Muscle of arm (tissue), 12 donors: ENCODE results near the gene OVOL1. TPM values are rescaled to one million over a fixed set of nuclear protein-coding genes. Genes with fewer than 3 reads are reported as not detected.

Experiments
- polyA plus RNA-seq, 12 donors: library from polyadenylated mRNA; unstranded; fragments of 120-200 nt; gene quantifications; one replicate each; pipeline ENCODE4 v1.2.1, GENCODE V29; 2013; ENCODE audit not compliant: insufficient read length in 12 of 12

OVOL1 gene
- polyA plus RNA-seq, 12 donors: 0.07 to 8.2 (median 0.44) TPM; not detected in 5

Other genes with a start within 250 kb of the OVOL1 start
- gene LTBP3, start 228.7 kb upstream of the OVOL1 start, polyA plus RNA-seq: 100 to 1,000 TPM in 9 of 12 donors, 10 to 100 TPM in 2, not detected in 1; 95.8 to 250 (median 124) TPM
- gene ZNRD2, start 216.6 kb upstream of the OVOL1 start, polyA plus RNA-seq: 10 to 100 TPM in 11 of 12 donors, not detected in 1; 44.9 to 82.2 (median 57.8) TPM
- gene FAM89B, start 214.5 kb upstream of the OVOL1 start, polyA plus RNA-seq: 10 to 100 TPM in 11 of 12 donors, not detected in 1; 22.5 to 55.2 (median 29.4) TPM
- 100 to 1,000 TPM; 153 to 369 (median 276) TPM for gene EHBP1L1, start 211.0 kb upstream of the OVOL1 start, polyA plus RNA-seq
- 1 to 10 TPM in 5 of 12 donors, under 1 TPM in 5, not detected in 2; 0.27 to 1.8 (median 0.99) TPM for gene KCNK7, start 191.3 kb upstream of the OVOL1 start, polyA plus RNA-seq
- gene MAP3K11, start 172.8 kb upstream of the OVOL1 start, polyA plus RNA-seq: 10 to 100 TPM in 11 of 12 donors, not detected in 1; 22.6 to 58.3 (median 27.6) TPM
- 100 to 1,000 TPM in 1 of 12 donors, 10 to 100 TPM in 10, 1 to 10 TPM in 1; 9.8 to 155 (median 15.6) TPM for gene PCNX3, start 171.3 kb upstream of the OVOL1 start, polyA plus RNA-seq
- gene SIPA1, start 149.0 kb upstream of the OVOL1 start, polyA plus RNA-seq: 10 to 100 TPM in 11 of 12 donors, not detected in 1; 23.3 to 56.0 (median 33.6) TPM
- gene RELA, start 124.1 kb upstream of the OVOL1 start, polyA plus RNA-seq: 10 to 100 TPM in 11 of 12 donors, not detected in 1; 34.7 to 75.7 (median 39.8) TPM
- gene KAT5, start 74.8 kb upstream of the OVOL1 start, polyA plus RNA-seq: 10 to 100 TPM in 11 of 12 donors, not detected in 1; 28.8 to 51.0 (median 38.1) TPM
- 10 to 100 TPM in 11 of 12 donors, not detected in 1; 18.3 to 35.0 (median 22.9) TPM for gene RNASEH2C, start 66.3 kb upstream of the OVOL1 start, polyA plus RNA-seq
- 1 to 10 TPM in 11 of 12 donors, not detected in 1; 1.2 to 7.0 (median 1.8) TPM for gene AP5B1, start 6.1 kb upstream of the OVOL1 start, polyA plus RNA-seq
- gene SNX32, start 46.9 kb downstream of the OVOL1 start, polyA plus RNA-seq: 1 to 10 TPM in 6 of 12 donors, under 1 TPM in 4, not detected in 2; 0.84 to 3.2 (median 1.2) TPM
- gene CFL1, start 71.1 kb downstream of the OVOL1 start, polyA plus RNA-seq: 100 to 1,000 TPM in 11 of 12 donors, not detected in 1; 525 to 708 (median 574) TPM
- 10 to 100 TPM in 11 of 12 donors, not detected in 1; 35.4 to 63.0 (median 39.4) TPM for gene MUS81, start 73.4 kb downstream of the OVOL1 start, polyA plus RNA-seq
- 100 to 1,000 TPM in 5 of 12 donors, 10 to 100 TPM in 6, not detected in 1; 72.0 to 155 (median 92.2) TPM for gene EFEMP2, start 85.7 kb downstream of the OVOL1 start, polyA plus RNA-seq
- gene CTSW, start 92.8 kb downstream of the OVOL1 start, polyA plus RNA-seq: 1 to 10 TPM in 4 of 12 donors, under 1 TPM in 6, not detected in 2; 0.32 to 5.3 (median 0.78) TPM
- gene FIBP, start 101.4 kb downstream of the OVOL1 start, polyA plus RNA-seq: 10 to 100 TPM in 11 of 12 donors, not detected in 1; 51.1 to 68.4 (median 60.3) TPM
- gene CCDC85B, start 103.6 kb downstream of the OVOL1 start, polyA plus RNA-seq: 10 to 100 TPM in 8 of 12 donors, 1 to 10 TPM in 3, not detected in 1; 9.0 to 38.8 (median 10.5) TPM
- gene FOSL1, start 113.3 kb downstream of the OVOL1 start, polyA plus RNA-seq: 1 to 10 TPM in 1 of 12 donors, under 1 TPM in 8, not detected in 3; 0.15 to 1.0 (median 0.24) TPM
- 10 to 100 TPM in 11 of 12 donors, not detected in 1; 26.1 to 37.7 (median 30.8) TPM for gene C11orf68, start 132.0 kb downstream of the OVOL1 start, polyA plus RNA-seq
- 100 to 1,000 TPM in 1 of 12 donors, 10 to 100 TPM in 10, not detected in 1; 49.0 to 117 (median 65.8) TPM for gene DRAP1, start 132.4 kb downstream of the OVOL1 start, polyA plus RNA-seq
- under 1 TPM in 5 of 12 donors, not detected in 7; 0.10 to 0.21 (median 0.12) TPM for gene TSGA10IP, start 158.4 kb downstream of the OVOL1 start, polyA plus RNA-seq
- gene SART1, start 174.7 kb downstream of the OVOL1 start, polyA plus RNA-seq: 10 to 100 TPM in 11 of 12 donors, not detected in 1; 30.3 to 66.7 (median 32.6) TPM
- gene EIF1AD, start 215.1 kb downstream of the OVOL1 start, polyA plus RNA-seq: 10 to 100 TPM in 11 of 12 donors, not detected in 1; 13.9 to 21.6 (median 20.3) TPM
- gene BANF1, start 215.4 kb downstream of the OVOL1 start, polyA plus RNA-seq: 100 to 1,000 TPM in 11 of 12 donors, not detected in 1; 207 to 438 (median 224) TPM
- gene CST6, start 224.9 kb downstream of the OVOL1 start, polyA plus RNA-seq: 1 to 10 TPM in 1 of 12 donors, under 1 TPM in 2, not detected in 9; 0.66 to 2.2 (median 0.88) TPM
- gene CATSPER1, start 239.4 kb downstream of the OVOL1 start, polyA plus RNA-seq: under 1 TPM in 5 of 12 donors, not detected in 7; 0.08 to 0.57 (median 0.11) TPM